Rectal smooth muscle tissue (tissue), 1 donor: ENCODE results near the gene ELP1.
"Not testable (repeated sequence)": the region's sequence is repeated elsewhere in the genome, so short reads cannot be mapped to it uniquely, and the experiment has no call there.

Source experiments
- H3K27ac ChIP-seq: one replicate; pipeline ENCODE4 v1.7.0; 2013; ENCODE audit warnings: low read depth, low read length, inconsistent platforms
- H3K27me3 ChIP-seq: one replicate; pipeline ENCODE4 v1.7.0; 2013; ENCODE audit warnings: low read length; ENCODE audit not compliant: control insufficient read depth, insufficient read depth
- H3K36me3 ChIP-seq: one replicate; pipeline ENCODE4 v1.7.0; 2013; ENCODE audit warnings: low read length; ENCODE audit not compliant: control insufficient read depth, insufficient read depth
- H3K4me1 ChIP-seq: one replicate; pipeline ENCODE4 v1.7.0; 2013; ENCODE audit warnings: low read length; ENCODE audit not compliant: control insufficient read depth, insufficient read depth
- H3K4me3 ChIP-seq: one replicate; pipeline ENCODE4 v1.7.0; 2013; ENCODE audit warnings: low read length
- H3K9ac ChIP-seq: one replicate; pipeline ENCODE4 v1.7.0; 2013; ENCODE audit warnings: low read length

The ELP1 gene

DNA sequence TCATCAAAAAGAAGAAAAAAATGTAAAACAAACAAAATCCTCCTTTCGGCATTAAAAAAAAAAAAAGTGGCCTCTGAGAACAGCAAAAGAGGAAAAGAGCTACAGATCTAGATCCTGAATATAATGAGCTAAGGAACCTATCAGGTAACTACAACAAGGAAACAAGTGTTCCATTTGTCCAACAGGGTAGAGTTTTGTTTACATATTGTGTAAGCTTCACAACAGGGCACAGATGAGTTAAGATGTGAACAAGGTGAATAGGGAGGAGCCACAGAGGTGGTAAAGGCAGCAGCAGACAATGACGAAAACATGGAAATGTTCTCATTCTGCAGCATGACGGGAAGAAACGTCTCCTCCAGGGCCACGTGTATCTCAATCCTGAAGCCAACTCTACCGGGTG lies 14.4 kb downstream of the ELP1 start:
- Histone ChIP-seq H3K27ac (no peak overlapping the region), H3K9ac (no peak overlapping the region), H3K27me3 (no peaks in the 10 kb centered on the region), H3K4me3 (no peak overlapping the region), H3K36me3 (peaks cover 16% of the 10 kb centered on the region), H3K4me1 (no peaks in the 10 kb centered on the region)

GRCh38 chr9:108913391-108913790 lies 20.5 kb downstream of the ELP1 start:
- peaks cover 20% of the 10 kb centered on the region for H3K36me3 ChIP-seq
- no peaks in the 10 kb centered on the region for H3K27me3 ChIP-seq
- H3K4me3 ChIP-seq, result no peak overlapping the region
- H3K27ac ChIP-seq, result no peak overlapping the region
- H3K9ac ChIP-seq, result no peak overlapping the region
- H3K4me1 ChIP-seq, result no peaks in the 10 kb centered on the region

DNA sequence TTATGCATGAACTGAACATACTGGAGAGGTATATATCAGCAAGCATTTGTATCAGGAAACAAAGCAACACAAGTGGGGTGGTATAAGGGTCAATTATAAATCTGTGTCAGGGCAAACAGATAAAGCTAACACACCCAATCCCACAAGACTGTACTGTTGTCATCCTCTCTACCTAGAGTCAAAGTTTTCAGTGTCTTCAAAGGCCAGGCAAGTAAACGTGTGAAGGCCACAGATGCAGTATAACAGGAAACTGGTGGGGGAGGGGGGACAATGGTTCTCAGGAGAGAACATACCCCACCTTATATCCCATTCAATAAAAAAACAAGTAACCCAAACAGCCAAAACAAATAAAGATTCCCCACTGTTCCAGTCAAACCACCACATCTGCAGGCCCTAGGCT lies 22.1 kb downstream of the ELP1 start:
- Histone ChIP-seq H3K4me1 (no peaks in the 10 kb centered on the region), H3K27ac (no peak overlapping the region), H3K36me3 (peaks cover 23% of the 10 kb centered on the region), H3K4me3 (no peak overlapping the region), H3K27me3 (no peaks in the 10 kb centered on the region), H3K9ac (no peak overlapping the region)

DNA sequence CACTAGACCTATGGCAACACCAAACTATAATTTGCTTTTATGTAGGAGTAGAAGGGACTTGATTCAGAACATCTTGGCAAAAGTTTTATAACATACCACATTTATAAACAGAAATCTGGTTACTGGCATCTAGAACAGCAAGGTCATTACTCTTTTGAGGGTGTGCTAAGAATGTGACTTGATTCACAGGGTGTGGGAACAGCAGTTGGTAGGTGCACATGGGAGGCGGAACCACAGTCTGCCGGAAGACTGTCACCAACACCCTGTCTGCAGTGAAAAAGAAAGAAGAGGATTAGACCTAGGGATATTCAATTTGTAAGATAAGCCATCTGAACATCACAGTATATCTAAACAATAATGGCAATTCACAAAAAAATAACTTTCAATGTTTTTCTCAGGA lies 23.0 kb downstream of the ELP1 start:
- no peak overlapping the region for H3K4me3 ChIP-seq
- peaks cover 23% of the 10 kb centered on the region for H3K36me3 ChIP-seq

GRCh38 chr9:108910402-108910801 lies 23.5 kb downstream of the ELP1 start:
- peaks cover 19% of the 10 kb centered on the region for H3K36me3 ChIP-seq
- H3K27me3 ChIP-seq, result no peaks in the 10 kb centered on the region
- H3K4me3 ChIP-seq, result no peak overlapping the region
- no peaks in the 10 kb centered on the region for H3K4me1 ChIP-seq
- H3K9ac ChIP-seq, result no peak overlapping the region
- H3K27ac ChIP-seq, result no peak overlapping the region

More for the DNA sequence above, 23.0 kb downstream of the ELP1 start:
- no peaks in the 10 kb centered on the region for H3K27me3 ChIP-seq
- no peak overlapping the region for H3K27ac ChIP-seq
- no peak overlapping the region for H3K9ac ChIP-seq
- H3K4me1 ChIP-seq, result no peaks in the 10 kb centered on the region

- no peaks in the 10 kb centered on the region for H3K27me3 ChIP-seq
- no peak overlapping the region for H3K9ac ChIP-seq
- no peaks in the 10 kb centered on the region for H3K4me1 ChIP-seq
- H3K36me3 ChIP-seq, result peaks cover 21% of the 10 kb centered on the region
- H3K4me3 ChIP-seq, result no peak overlapping the region
- no peak overlapping the region for H3K27ac ChIP-seq
These were observed 28.4 kb downstream of the ELP1 start for GRCh38 chr9:108905494-108905893.

DNA sequence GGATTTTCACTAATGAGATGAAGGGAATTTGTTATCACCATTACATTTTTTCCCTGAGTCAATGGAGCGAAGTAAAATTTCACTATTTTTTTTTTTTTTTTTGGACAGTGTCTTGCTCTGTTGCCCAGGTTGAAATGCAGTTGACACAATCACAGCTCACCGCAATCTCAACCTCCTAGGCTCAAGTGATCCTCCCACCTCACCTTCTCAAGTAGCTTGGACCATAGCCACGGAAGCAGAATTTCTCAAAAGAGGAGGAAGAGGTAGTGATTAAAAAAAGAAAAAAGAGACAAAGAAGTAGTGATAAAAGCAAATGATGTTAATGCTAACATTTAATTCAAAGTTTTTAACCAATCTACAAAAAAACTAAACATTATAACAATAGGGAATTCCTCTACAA lies 29.8 kb downstream of the ELP1 start:
- Histone ChIP-seq H3K4me3 (no peak overlapping the region), H3K27me3 (no peaks in the 10 kb centered on the region), H3K27ac (no peak overlapping the region), H3K4me1 (no peaks in the 10 kb centered on the region), H3K36me3 (peaks cover 25% of the 10 kb centered on the region), H3K9ac (no peak overlapping the region)

GRCh38 chr9:108903420-108904103 lies 30.4 kb downstream of the ELP1 start:
- H3K36me3 ChIP-seq, result peaks cover 25% of the 10 kb centered on the region

DNA sequence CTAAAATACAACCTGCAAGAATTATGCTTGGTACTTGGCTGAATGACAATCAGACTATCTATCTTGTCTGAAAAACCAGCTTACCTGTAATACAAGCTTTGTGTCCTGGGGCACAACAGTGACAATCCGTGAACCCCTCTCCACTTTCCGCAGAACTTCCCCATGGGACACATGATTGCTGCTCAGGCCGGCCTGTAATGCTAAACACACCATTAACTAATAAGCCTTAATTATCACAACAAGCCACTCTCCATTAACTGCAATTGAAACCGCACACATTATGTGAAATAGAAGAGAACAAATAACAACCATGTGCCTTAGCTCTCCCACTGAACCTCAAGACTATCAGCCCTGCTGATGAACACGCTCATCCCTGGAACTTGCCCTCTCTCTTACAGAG lies 33.7 kb downstream of the ELP1 start:
- H3K4me3 ChIP-seq, result no peak overlapping the region
- no peaks in the 10 kb centered on the region for H3K4me1 ChIP-seq
- no peaks in the 10 kb centered on the region for H3K27me3 ChIP-seq
- H3K27ac ChIP-seq, result no peak overlapping the region
- no peak overlapping the region for H3K9ac ChIP-seq
- H3K36me3 ChIP-seq, result peaks cover 31% of the 10 kb centered on the region

More at GRCh38 chr9:108903420-108904103, 30.4 kb downstream of the ELP1 start:
- H3K9ac ChIP-seq, result no peak overlapping the region
- H3K27me3 ChIP-seq, result no peaks in the 10 kb centered on the region
- H3K27ac ChIP-seq, result no peak overlapping the region
- H3K4me3 ChIP-seq, result no peak overlapping the region
- H3K4me1 ChIP-seq, result no peaks in the 10 kb centered on the region

- peaks cover 34% of the 10 kb centered on the region for H3K36me3 ChIP-seq
- H3K27ac ChIP-seq, H3K27me3 ChIP-seq, H3K4me3 ChIP-seq, H3K4me1 ChIP-seq, H3K9ac ChIP-seq: not testable (repeated sequence)
These were observed 34.8 kb downstream of the ELP1 start for GRCh38 chr9:108899023-108899695.

DNA sequence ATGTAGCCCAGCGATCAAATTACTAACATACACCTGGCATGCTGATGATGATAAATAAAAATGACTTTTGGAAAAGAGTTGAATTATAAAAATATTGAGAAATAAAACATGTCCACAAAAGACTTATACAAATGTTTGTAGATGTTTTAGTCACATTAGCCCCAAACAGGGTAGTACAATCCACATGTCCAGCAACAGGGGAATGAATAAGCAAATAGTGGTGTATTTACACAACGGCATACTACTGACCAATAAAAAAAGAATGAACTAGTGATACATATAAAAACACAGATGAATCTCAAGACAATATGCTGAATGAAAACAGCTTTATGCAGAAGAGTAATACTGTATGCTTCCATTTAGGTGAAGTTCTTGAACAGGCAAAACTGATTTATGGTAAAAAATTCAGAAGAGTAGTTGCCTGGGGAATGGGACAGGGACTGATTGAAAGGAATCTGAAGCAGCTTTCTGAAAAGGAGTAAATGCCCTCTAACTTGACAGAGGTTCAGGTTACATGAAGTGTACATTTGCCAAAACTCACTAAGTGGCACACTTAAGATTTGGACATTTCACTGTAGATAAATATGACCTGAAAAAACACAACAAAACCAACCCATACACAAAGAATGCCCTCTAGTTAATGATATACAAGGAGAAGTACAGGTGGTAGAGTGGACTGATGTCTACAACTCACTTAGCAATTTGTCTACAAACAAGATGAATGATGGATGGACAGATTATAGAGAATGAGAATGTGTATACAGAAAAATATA lies 36.4 kb downstream of the ELP1 start:
- Histone ChIP-seq H3K27ac (no peak overlapping the region), H3K36me3 (peaks cover 36% of the 10 kb centered on the region), H3K9ac (no peak overlapping the region), H3K4me1 (no peaks in the 10 kb centered on the region), H3K4me3 (no peak overlapping the region), H3K27me3 (no peaks in the 10 kb centered on the region)

- peaks cover 44% of the 10 kb centered on the region for H3K36me3 ChIP-seq
- H3K27ac ChIP-seq, result no peak overlapping the region
- no peaks in the 10 kb centered on the region for H3K4me1 ChIP-seq
- H3K9ac ChIP-seq, result no peak overlapping the region
- no peaks in the 10 kb centered on the region for H3K27me3 ChIP-seq
- H3K4me3 ChIP-seq, result no peak overlapping the region
These were observed 39.5 kb downstream of the ELP1 start for GRCh38 chr9:108894225-108894997.
